HuH-7 (cell line): Measurements from ENCODE around the gene PODN.

Source experiments
- DNase-seq: peaks from one replicate; pipeline ENCODE4 v3.0.0; 2011; ENCODE audit warnings: low spot score

Gene PODN

DNA sequence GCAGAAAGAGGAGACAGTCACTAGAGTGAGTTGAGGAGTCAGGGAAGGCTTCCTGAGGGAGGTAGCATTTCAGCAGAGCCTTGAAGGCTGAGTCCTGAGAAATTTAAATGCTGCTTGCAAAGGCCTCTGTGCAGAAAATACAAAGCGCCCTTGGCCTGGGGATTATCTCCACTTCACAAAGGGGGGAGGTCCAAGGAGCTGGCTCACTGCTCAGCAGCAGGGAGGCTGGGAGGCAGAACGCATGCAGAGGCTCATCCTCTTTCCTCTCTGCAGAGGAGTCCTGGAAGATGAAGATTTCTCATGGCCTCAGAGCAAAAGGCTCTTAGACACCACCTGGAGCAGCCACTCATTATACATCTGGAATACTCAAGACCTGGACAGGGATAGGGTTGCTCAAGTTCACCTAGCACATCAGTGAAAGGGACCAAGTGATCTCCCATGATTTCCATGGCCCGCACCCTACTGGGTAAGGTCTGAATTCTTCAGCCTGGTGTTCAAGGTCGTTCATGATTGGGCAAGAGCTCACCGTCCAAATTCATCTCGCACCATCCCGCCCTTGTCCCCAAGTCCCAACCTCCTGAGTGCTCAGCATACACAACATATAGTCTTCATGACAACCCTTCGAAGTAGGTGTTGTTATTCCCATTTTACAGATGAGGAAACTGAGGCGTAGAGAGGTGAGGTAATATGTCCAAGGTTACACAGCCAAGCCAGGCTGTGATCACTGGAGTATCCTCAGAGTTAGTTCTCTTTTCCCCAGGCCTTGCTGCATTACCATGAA, 71.4 kb downstream of the PODN start:
- DNase-seq, result no peak

DNA sequence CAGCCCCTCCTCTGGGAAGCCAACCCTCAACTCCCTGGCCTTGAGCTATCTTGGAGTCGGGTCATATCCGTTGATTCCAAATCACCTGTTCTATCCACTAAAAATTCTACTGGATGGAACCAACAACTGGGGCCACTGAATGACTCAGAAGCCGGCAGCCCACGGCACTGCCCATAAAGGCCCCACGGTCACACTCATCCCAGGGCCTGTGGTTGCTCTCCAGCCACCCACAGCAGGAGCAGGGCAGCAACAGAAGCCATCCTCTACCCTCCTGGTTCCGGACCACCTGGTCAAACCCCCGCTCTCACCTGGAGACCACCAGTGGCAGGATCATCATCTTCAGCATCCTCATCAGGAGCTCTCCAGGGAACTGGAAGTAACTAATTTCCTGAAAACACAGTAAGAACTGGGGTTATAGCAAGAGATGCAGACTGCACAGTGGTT, 72.1 kb downstream of the PODN start:
- no peak for DNase-seq
